Nephron (organoid): Measurements from ENCODE around the gene TCERG1L.

Experiments used
- H3K27ac Mint-ChIP-seq, 3 experiments: 2 replicates each; pipeline ENCODE4 v1.8.0; 2020; ENCODE audit warnings: mixed read lengths in 3 of 3, mild to moderate bottlenecking in 2 of 3, moderate library complexity in 1 of 3
- H3K27me3 Mint-ChIP-seq: 2 replicates; pipeline ENCODE4 v1.8.0; 2021; ENCODE audit warnings: low read depth, mild to moderate bottlenecking, moderate library complexity, mixed read lengths
- H3K36me3 Mint-ChIP-seq: 2 replicates; pipeline ENCODE4 v1.8.0; 2020; ENCODE audit warnings: low read depth, mixed read lengths
- H3K4me1 Mint-ChIP-seq: 2 replicates; pipeline ENCODE4 v1.8.0; 2020; ENCODE audit warnings: mixed read lengths
- H3K4me3 Mint-ChIP-seq, 3 experiments: 2 replicates each; pipeline ENCODE4 v1.8.0; 2020; ENCODE audit warnings: mild to moderate bottlenecking in 3 of 3, mixed read lengths in 3 of 3, moderate library complexity in 2 of 3
- H3K9me3 Mint-ChIP-seq: 2 replicates; pipeline ENCODE4 v1.8.0; 2020; ENCODE audit warnings: mixed read lengths
- TF ChIP-seq, protein P1 (sequence below), 3 experiments: fragments of 200-600 bp; sonication (generic); IDR thresholded peaks; one replicate each; pipeline ENCODE4 v1.5.0; 2021; ENCODE audit warnings: antibody characterized with exemption in 3 of 3; ENCODE audit not compliant: unreplicated experiment in 3 of 3

Gene TCERG1L

GRCh38 chr10:131174651-131175540 lies 136.6 kb downstream of the TCERG1L start:
- Mint-ChIP-seq H3K4me3 (no peak overlapping the region), H3K27ac (no peak overlapping the region)
- TF ChIP-seq, protein P1, sequence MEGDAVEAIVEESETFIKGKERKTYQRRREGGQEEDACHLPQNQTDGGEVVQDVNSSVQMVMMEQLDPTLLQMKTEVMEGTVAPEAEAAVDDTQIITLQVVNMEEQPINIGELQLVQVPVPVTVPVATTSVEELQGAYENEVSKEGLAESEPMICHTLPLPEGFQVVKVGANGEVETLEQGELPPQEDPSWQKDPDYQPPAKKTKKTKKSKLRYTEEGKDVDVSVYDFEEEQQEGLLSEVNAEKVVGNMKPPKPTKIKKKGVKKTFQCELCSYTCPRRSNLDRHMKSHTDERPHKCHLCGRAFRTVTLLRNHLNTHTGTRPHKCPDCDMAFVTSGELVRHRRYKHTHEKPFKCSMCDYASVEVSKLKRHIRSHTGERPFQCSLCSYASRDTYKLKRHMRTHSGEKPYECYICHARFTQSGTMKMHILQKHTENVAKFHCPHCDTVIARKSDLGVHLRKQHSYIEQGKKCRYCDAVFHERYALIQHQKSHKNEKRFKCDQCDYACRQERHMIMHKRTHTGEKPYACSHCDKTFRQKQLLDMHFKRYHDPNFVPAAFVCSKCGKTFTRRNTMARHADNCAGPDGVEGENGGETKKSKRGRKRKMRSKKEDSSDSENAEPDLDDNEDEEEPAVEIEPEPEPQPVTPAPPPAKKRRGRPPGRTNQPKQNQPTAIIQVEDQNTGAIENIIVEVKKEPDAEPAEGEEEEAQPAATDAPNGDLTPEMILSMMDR (IDR thresholded peaks at IDR 0.05; ENCODE audit: unreplicated experiment in 3 of 3) = no peak

GRCh38 chr10:131174211-131174565 lies 137.3 kb downstream of the TCERG1L start:
- TF ChIP-seq, protein P1 (IDR thresholded peaks at IDR 0.05; ENCODE audit: unreplicated experiment in 3 of 3) = no peak
- H3K4me3 Mint-ChIP-seq = no peak overlapping the region
- H3K27ac Mint-ChIP-seq = no peak overlapping the region
- H3K4me1 Mint-ChIP-seq = peaks cover 30% of the 10 kb centered on the region
- H3K27me3 Mint-ChIP-seq = peaks cover 11% of the 10 kb centered on the region
- H3K9me3 Mint-ChIP-seq = peaks cover 3% of the 10 kb centered on the region
- no peaks in the 10 kb centered on the region for H3K36me3 Mint-ChIP-seq

More at GRCh38 chr10:131174651-131175540, 136.6 kb downstream of the TCERG1L start:
- Mint-ChIP-seq H3K9me3 (peaks cover 3% of the 10 kb centered on the region), H3K36me3 (no peaks in the 10 kb centered on the region), H3K27me3 (peaks cover 11% of the 10 kb centered on the region), H3K4me1 (peaks cover 29% of the 10 kb centered on the region)

- peaks cover 30% of the 10 kb centered on the region for H3K4me1 Mint-ChIP-seq
- peaks cover 3% of the 10 kb centered on the region for H3K9me3 Mint-ChIP-seq
- peaks cover 11% of the 10 kb centered on the region for H3K27me3 Mint-ChIP-seq
- no peak overlapping the region for H3K27ac Mint-ChIP-seq
- H3K4me3 Mint-ChIP-seq = no peak overlapping the region
- no peaks in the 10 kb centered on the region for H3K36me3 Mint-ChIP-seq
- TF ChIP-seq, protein P1 (IDR thresholded peaks at IDR 0.05; ENCODE audit: unreplicated experiment in 3 of 3) = no peak
Observed at GRCh38 chr10:131173484-131174210, 137.9 kb downstream of the TCERG1L start.

GRCh38 chr10:131172433-131172832 lies 139.1 kb downstream of the TCERG1L start:
- Mint-ChIP-seq H3K36me3 (no peaks in the 10 kb centered on the region), H3K9me3 (no peaks in the 10 kb centered on the region), H3K27me3 (peaks cover 11% of the 10 kb centered on the region), H3K4me1 (peaks cover 25% of the 10 kb centered on the region), H3K27ac (no peak overlapping the region), H3K4me3 (no peak overlapping the region)
- TF ChIP-seq, protein P1 (IDR thresholded peaks at IDR 0.05; ENCODE audit: unreplicated experiment in 3 of 3) = no peak

DNA sequence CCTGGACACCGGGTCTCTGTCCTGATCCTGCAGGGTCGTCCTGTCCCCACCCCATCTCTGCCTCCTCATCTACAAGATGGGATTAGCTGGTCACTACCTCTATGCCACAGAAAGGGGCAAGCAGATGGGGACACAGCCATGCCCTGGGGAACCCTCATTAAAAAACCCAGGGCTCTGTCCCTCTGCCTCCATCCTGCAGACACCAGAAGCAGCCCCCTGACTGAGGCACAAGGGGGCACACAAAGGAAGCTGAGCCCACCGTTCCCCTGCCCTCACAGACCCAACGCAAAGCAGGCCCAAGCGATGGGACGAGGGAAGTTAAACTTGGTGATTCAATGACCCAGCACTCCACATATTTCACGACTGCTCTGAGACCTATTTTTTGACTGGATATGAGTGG lies 142.4 kb downstream of the TCERG1L start:
- Mint-ChIP-seq H3K4me3 (no peak overlapping the region), H3K4me1 (peaks cover 14% of the 10 kb centered on the region), H3K9me3 (no peaks in the 10 kb centered on the region), H3K27me3 (peaks cover 6% of the 10 kb centered on the region), H3K27ac (no peak overlapping the region), H3K36me3 (no peaks in the 10 kb centered on the region)
- TF ChIP-seq, protein P1 (IDR thresholded peaks at IDR 0.05; ENCODE audit: unreplicated experiment in 3 of 3) = no peak
